ENCODE measurements around the gene KIAA1958. TPM values are rescaled to one million over a fixed set of nuclear protein-coding genes. Genes with fewer than 3 reads are reported as not detected.

Gene KIAA1958
- total RNA-seq, 1 donor, result 2.5 TPM

DNA sequence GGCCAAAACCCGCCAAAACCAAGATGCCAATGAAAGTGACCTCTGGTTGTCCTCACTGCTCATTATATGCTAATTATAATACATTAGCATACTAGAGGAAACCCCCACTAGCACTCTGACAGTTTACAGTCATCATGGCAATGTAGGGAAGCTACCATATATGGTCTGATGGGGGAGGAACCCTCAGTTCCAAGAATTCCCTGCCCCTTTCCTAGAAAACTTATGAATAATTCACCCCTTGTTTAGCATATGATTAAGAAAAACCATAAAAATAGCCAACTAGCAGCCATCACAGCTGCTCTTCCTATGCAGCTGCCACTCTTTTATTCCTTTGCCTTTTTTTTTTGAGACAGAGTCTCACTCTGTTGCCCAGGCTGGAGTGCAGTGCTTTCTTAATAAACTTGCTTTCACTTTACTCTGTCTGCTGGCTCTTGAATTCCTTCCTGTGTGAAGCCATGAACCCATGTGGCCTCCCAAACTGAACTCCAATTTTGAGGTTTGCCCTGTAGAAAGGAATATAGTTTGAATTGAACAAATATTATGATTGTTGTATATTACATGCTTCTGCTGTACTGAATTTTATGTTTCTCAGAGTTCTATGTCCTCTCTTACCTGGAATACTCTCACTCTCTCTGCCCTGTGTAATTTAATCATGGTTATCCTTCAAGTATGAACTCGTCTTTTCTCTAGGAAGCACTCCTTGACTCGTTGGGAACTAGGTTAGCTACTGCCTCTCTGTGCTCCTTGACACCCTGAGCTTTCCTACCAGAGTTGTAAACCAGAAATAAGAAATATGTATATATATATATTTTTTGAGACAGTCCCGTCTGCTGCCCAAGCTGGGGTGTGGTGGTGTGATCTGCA lies 59.8 kb downstream of the KIAA1958 start:
- no peaks in the 10 kb centered on the region for H3K36me3 ChIP-seq (ENCODE audit: insufficient read depth, low read length)
- H3K27ac ChIP-seq (ENCODE audit: low read depth, low read length), result no peak overlapping the region
- H3K79me2 ChIP-seq (ENCODE audit: insufficient read depth, low read length), result no peaks in the 10 kb centered on the region
- no peaks in the 10 kb centered on the region for H4K20me1 ChIP-seq (ENCODE audit: insufficient read depth, low read length)
- H2AFZ ChIP-seq (ENCODE audit: low read length), result peak overlapping the region; percentile 23
- H3K27me3 ChIP-seq (ENCODE audit: insufficient read depth, low read length), result no peaks in the 10 kb centered on the region
- H3K4me2 ChIP-seq (ENCODE audit: insufficient read depth, low read length), result peak overlapping the region; percentile 47
- no peak for DNase-seq (ENCODE audit: insufficient read length, low spot score, missing footprints)
- peaks cover 10% of the 10 kb centered on the region for H3K4me1 ChIP-seq (ENCODE audit: insufficient read depth, low read length)
- no peaks in the 10 kb centered on the region for H3K9me3 ChIP-seq (ENCODE audit: low read depth, low read length)
- no peak overlapping the region for H3K4me3 ChIP-seq (ENCODE audit: insufficient read depth, low read length)
- TF ChIP-seq, protein P1, sequence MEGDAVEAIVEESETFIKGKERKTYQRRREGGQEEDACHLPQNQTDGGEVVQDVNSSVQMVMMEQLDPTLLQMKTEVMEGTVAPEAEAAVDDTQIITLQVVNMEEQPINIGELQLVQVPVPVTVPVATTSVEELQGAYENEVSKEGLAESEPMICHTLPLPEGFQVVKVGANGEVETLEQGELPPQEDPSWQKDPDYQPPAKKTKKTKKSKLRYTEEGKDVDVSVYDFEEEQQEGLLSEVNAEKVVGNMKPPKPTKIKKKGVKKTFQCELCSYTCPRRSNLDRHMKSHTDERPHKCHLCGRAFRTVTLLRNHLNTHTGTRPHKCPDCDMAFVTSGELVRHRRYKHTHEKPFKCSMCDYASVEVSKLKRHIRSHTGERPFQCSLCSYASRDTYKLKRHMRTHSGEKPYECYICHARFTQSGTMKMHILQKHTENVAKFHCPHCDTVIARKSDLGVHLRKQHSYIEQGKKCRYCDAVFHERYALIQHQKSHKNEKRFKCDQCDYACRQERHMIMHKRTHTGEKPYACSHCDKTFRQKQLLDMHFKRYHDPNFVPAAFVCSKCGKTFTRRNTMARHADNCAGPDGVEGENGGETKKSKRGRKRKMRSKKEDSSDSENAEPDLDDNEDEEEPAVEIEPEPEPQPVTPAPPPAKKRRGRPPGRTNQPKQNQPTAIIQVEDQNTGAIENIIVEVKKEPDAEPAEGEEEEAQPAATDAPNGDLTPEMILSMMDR (IDR thresholded peaks at IDR 0.05; ENCODE audit: extremely low read depth, low read depth, low read length), result no peak

DNA sequence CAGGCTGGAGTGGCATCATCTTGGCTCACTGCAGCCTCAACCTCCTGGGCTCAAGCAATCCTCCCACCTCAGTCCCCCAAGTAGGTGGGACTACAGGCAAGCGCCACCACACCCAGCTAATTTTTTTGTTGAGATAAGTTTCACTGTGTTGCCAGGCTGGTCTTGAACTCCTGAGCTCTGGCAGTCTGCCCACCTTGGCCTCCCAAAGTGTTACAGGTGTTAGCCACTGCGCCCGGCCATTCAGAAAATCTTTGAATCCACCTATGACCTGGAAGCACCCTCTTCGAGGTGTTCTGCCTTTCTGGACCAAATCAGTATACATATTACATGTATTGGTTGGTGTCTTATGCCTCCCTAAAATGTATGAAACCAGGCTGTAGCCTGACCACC lies 61.4 kb downstream of the KIAA1958 start:
- H3K27me3 ChIP-seq (ENCODE audit: insufficient read depth, low read length), result no peaks in the 10 kb centered on the region
- DNase-seq (ENCODE audit: insufficient read length, low spot score, missing footprints), result no peak
- H3K9me3 ChIP-seq (ENCODE audit: low read depth, low read length), result no peaks in the 10 kb centered on the region
- TF ChIP-seq, protein P1 (IDR thresholded peaks at IDR 0.05; ENCODE audit: extremely low read depth, low read depth, low read length), result no peak
- no peaks in the 10 kb centered on the region for H3K79me2 ChIP-seq (ENCODE audit: insufficient read depth, low read length)
- no peak overlapping the region for H2AFZ ChIP-seq (ENCODE audit: low read length)
- H3K4me2 ChIP-seq (ENCODE audit: insufficient read depth, low read length), result no peak overlapping the region
- no peaks in the 10 kb centered on the region for H4K20me1 ChIP-seq (ENCODE audit: insufficient read depth, low read length)
- H3K27ac ChIP-seq (ENCODE audit: low read depth, low read length), result no peak overlapping the region
- H3K4me3 ChIP-seq (ENCODE audit: insufficient read depth, low read length), result no peak overlapping the region
- H3K36me3 ChIP-seq (ENCODE audit: insufficient read depth, low read length), result no peaks in the 10 kb centered on the region
- peaks cover 10% of the 10 kb centered on the region for H3K4me1 ChIP-seq (ENCODE audit: insufficient read depth, low read length)

DNA sequence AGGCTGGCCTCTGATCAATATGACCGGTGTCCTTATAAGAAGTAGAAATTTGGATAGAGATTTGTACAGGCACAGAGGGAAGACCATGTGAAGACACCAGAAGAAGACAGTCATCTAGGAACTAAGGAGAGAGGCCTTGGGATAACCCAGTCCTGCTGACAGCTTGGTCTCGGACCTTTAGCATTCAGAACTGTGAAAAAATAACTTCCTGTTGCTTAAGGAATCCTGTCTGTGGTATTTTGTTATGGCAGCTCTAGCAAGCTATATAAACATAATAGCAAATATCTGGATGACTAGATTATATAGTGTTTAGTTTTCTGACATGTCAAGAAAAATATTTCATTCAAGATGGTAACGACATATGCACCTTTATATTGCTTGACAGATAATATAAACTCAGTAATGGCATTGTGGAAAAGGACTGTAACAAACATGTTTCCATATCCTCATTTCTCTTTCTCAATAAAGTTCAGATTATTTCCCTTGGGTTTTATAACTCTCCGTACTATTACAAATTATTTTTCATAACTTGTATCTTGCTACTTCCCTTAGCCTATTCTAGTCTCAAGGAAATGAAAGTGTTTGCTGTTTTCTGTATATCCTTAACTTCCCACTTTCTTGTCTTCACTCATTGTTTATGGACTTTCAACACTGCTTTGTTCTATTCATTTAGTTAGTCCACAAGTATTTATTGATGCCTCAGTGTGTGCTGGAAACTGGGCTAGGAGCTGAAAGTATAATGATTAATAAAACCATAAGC lies 62.4 kb downstream of the KIAA1958 start:
- no peaks in the 10 kb centered on the region for H3K79me2 ChIP-seq (ENCODE audit: insufficient read depth, low read length)
- H3K9me3 ChIP-seq (ENCODE audit: low read depth, low read length), result no peaks in the 10 kb centered on the region
- TF ChIP-seq, protein P1 (IDR thresholded peaks at IDR 0.05; ENCODE audit: extremely low read depth, low read depth, low read length), result no peak
- H3K27me3 ChIP-seq (ENCODE audit: insufficient read depth, low read length), result no peaks in the 10 kb centered on the region
- H3K4me1 ChIP-seq (ENCODE audit: insufficient read depth, low read length), result peaks cover 10% of the 10 kb centered on the region
- DNase-seq (ENCODE audit: insufficient read length, low spot score, missing footprints), result no peak
- H3K4me2 ChIP-seq (ENCODE audit: insufficient read depth, low read length), result no peak overlapping the region
- no peak overlapping the region for H3K4me3 ChIP-seq (ENCODE audit: insufficient read depth, low read length)
- no peaks in the 10 kb centered on the region for H4K20me1 ChIP-seq (ENCODE audit: insufficient read depth, low read length)
- H3K36me3 ChIP-seq (ENCODE audit: insufficient read depth, low read length), result no peaks in the 10 kb centered on the region
- no peak overlapping the region for H3K27ac ChIP-seq (ENCODE audit: low read depth, low read length)
- no peak overlapping the region for H2AFZ ChIP-seq (ENCODE audit: low read length)

DNA sequence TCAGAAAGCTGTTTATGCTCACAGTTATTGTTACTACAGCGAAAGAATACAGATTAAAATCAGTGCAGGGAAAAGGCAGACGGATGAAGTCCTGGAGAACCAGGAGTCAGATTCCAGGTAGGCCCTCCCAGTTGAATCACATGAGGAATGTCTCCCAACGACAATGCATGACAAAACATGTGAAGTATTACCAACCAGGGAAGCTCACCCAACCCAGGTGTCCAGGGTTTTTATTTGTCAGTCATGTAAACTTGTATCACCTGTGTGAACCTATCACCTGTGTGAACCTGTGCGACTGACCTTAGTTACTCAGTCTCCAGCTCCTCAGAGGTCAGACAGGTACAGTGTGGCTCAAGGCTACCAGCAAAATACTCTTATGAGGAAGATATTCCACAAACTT lies 63.9 kb downstream of the KIAA1958 start:
- no peaks in the 10 kb centered on the region for H4K20me1 ChIP-seq (ENCODE audit: insufficient read depth, low read length)
- TF ChIP-seq, protein P1 (IDR thresholded peaks at IDR 0.05; ENCODE audit: extremely low read depth, low read depth, low read length), result no peak
- no peak overlapping the region for H3K4me2 ChIP-seq (ENCODE audit: insufficient read depth, low read length)
- no peak overlapping the region for H2AFZ ChIP-seq (ENCODE audit: low read length)
- no peaks in the 10 kb centered on the region for H3K27me3 ChIP-seq (ENCODE audit: insufficient read depth, low read length)
- peaks cover 18% of the 10 kb centered on the region for H3K4me1 ChIP-seq (ENCODE audit: insufficient read depth, low read length)
- no peaks in the 10 kb centered on the region for H3K79me2 ChIP-seq (ENCODE audit: insufficient read depth, low read length)
- H3K4me3 ChIP-seq (ENCODE audit: insufficient read depth, low read length), result no peak overlapping the region
- no peak for DNase-seq (ENCODE audit: insufficient read length, low spot score, missing footprints)
- H3K36me3 ChIP-seq (ENCODE audit: insufficient read depth, low read length), result no peaks in the 10 kb centered on the region
- H3K27ac ChIP-seq (ENCODE audit: low read depth, low read length), result no peak overlapping the region
- no peaks in the 10 kb centered on the region for H3K9me3 ChIP-seq (ENCODE audit: low read depth, low read length)

Measured in osteoblast (primary cell).